Astrocyte (in vitro differentiated cells and primary cell): ENCODE results near the gene SERPINA5.

Experiments used
- CTCF ChIP-seq: IDR thresholded peaks from 2 replicates; pipeline ENCODE4 v1.5.1; 2011; ENCODE audit warnings: low read depth, mild to moderate bottlenecking, inconsistent platforms, low read length, moderate library complexity; ENCODE audit not compliant: insufficient read depth
- EZH2 ChIP-seq: IDR thresholded peaks from 2 replicates; pipeline ENCODE4 v1.6.1; 2012; ENCODE audit warnings: mild to moderate bottlenecking, low read length, inconsistent platforms; ENCODE audit not compliant: insufficient read depth

GRCh38 chr14:94632305-94632590 lies 51.0 kb downstream of the SERPINA5 start:
- TF ChIP-seq CTCF (no peak), EZH2 (no peak)
